HEK293T (cell line): ENCODE data around the gene OLIG3.

Experiments
- BHLHE40 ChIP-seq: fragments of 450-650 bp; IDR thresholded peaks from 2 replicates; pipeline ENCODE4 v1.6.1; 2016; ENCODE audit warnings: mild to moderate bottlenecking, moderate library complexity, borderline replicate concordance
- FOXK2 ChIP-seq: fragments of 450-650 bp; IDR thresholded peaks from 2 replicates; pipeline ENCODE4 v1.6.1; 2016; ENCODE audit warnings: mild to moderate bottlenecking
- SP1 ChIP-seq: fragments of 450-650 bp; IDR thresholded peaks from 2 replicates; pipeline ENCODE4 v1.6.1; 2017
- TARDBP ChIP-seq: fragments of 450-650 bp; IDR thresholded peaks from 2 replicates; pipeline ENCODE4 v1.6.1; 2016

DNA sequence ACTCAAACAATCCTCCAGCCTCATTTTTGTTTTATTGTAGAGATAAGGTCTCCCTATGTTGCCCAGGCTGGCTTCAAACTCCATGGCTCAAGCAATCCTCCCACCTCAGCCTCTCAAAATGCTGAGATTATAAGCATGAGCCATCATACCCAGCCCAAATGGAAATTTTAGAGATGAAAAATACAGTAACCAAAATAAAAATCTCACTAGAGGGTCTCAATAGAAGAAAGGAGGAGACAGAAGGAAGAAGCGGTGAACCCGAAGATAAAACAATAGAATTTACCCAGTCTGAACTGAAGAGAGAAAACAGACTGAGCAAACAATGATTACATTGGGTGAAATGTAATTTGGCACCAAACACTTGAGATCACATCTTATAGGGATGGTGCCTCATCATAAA, 16.7 kb upstream of the OLIG3 start:
- TF ChIP-seq TARDBP (no peak), BHLHE40 (no peak), FOXK2 (no peak), SP1 (no peak)
